Lung (tissue), 12 donors: ENCODE results near the gene LHFPL3. TPM values are rescaled to one million over a fixed set of nuclear protein-coding genes. Genes with fewer than 3 reads are reported as not detected.

ENCODE experiments used
- ATAC-seq: fragments of 200-7000 bp; cut with Tn5 transposase; one replicate; pipeline ENCODE4 v1.9.1; 2020; ENCODE audit warnings: moderate number of reproducible peaks; ENCODE audit not compliant: insufficient read depth, low FRiP score
- DNase-seq, 3 donors: peaks; one replicate each; pipeline ENCODE4 v3.0.0-alpha.2; 2013 to 2017
- H3K27ac ChIP-seq, 2 donors: one replicate each; pipeline ENCODE4 v1.5.1; 2013; ENCODE audit warnings: mild to moderate bottlenecking in 2 of 2, moderate library complexity in 2 of 2, control low read depth in 1 of 2, inconsistent platforms in 1 of 2, low read depth in 1 of 2, low read length in 1 of 2
- H3K27me3 ChIP-seq, 3 donors: one replicate each; pipeline ENCODE4 v1.5.1; 2013; ENCODE audit warnings: low read length in 2 of 3; ENCODE audit not compliant: control insufficient read depth in 3 of 3, insufficient read depth in 3 of 3
- H3K36me3 ChIP-seq, 4 donors: one replicate each; pipeline ENCODE4 v1.5.1; 2013; ENCODE audit warnings: low read length in 4 of 4, mild to moderate bottlenecking in 1 of 4, moderate library complexity in 1 of 4; ENCODE audit not compliant: control insufficient read depth in 4 of 4, insufficient read depth in 4 of 4
- H3K4me1 ChIP-seq, 5 donors: one replicate each; pipeline ENCODE4 v1.5.1; 2013; ENCODE audit warnings: low read length in 5 of 5, mild to moderate bottlenecking in 2 of 5, moderate library complexity in 1 of 5; ENCODE audit not compliant: control insufficient read depth in 5 of 5, insufficient read depth in 5 of 5
- H3K4me3 ChIP-seq: one replicate; pipeline ENCODE4 v1.5.1; 2013; ENCODE audit warnings: mild to moderate bottlenecking, control low read depth, moderate library complexity
- H3K9ac ChIP-seq, 2 donors: one replicate each; pipeline ENCODE4 v1.5.1; 2013; ENCODE audit warnings: low read length in 2 of 2, control low read depth in 1 of 2; ENCODE audit not compliant: insufficient read depth in 1 of 2
- H3K9me3 ChIP-seq, 4 donors: one replicate each; pipeline ENCODE4 v1.5.1; 2013; ENCODE audit warnings: low read length in 3 of 4, mild to moderate bottlenecking in 1 of 4, moderate library complexity in 1 of 4; ENCODE audit not compliant: control insufficient read depth in 4 of 4, insufficient read depth in 3 of 4
- WGBS, 2 donors: extraction: QIAGEN DNeasy Blood & Tissue Kit; methylation state at CpG; one replicate each; pipeline ENCODE4 v1.1.7; 2013; 5-methylcytosine and 5-hydroxymethylcytosine counted together
- polyA plus RNA-seq, 2 donors: library from polyadenylated mRNA; stranded (reverse); fragments of 200-250 nt; gene quantifications; one replicate each; pipeline ENCODE4 v1.2.1, GENCODE V29; 2013
- total RNA-seq, 2 donors: library from RNA; depleted of rRNA in 1 of 2; stranded (reverse); fragments of >200 nt in 1 of 2; gene quantifications; one replicate each; pipeline ENCODE4 v1.2.1, GENCODE V29; 2014 to 2021
- TF ChIP-seq, protein P1 (sequence below): IDR thresholded peaks from 2 replicates; pipeline ENCODE4 v1.5.1; 2012; ENCODE audit warnings: mild to moderate bottlenecking; ENCODE audit errors: control extremely low read depth, extremely low read depth
- donor health status: control.
- donor health status: control.
- donor health status: Bipolar disorder and iron deficiency.
- donor health status: healthy.
- donor health status: DM: yes; HTN: yes; CAD: no.

LHFPL3 gene
- total and polyA plus RNA-seq, 4 donors: not detected

DNA sequence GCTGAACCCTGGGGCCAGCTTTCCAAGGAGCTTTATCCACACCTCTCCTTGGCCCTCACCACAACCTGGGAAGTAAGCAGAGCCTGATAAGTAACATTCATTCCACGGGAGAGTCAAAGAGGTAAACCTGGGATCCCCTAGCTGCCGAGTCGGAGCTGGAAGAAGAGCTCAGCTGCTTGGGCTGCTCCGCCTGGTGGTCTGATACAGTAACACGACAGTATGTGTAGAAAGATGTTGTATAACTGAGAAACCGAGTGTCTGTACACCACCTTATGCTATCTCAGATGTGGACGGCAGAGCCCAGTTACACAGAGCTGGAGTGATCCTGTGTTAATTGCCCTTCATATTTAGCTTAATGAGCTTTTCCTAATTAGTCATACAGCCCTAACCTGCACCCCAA lies 534.3 kb downstream of the LHFPL3 start:
- no peaks in the 10 kb centered on the region for H3K4me1 ChIP-seq
- no peak for ATAC-seq
- TF ChIP-seq, protein P1, sequence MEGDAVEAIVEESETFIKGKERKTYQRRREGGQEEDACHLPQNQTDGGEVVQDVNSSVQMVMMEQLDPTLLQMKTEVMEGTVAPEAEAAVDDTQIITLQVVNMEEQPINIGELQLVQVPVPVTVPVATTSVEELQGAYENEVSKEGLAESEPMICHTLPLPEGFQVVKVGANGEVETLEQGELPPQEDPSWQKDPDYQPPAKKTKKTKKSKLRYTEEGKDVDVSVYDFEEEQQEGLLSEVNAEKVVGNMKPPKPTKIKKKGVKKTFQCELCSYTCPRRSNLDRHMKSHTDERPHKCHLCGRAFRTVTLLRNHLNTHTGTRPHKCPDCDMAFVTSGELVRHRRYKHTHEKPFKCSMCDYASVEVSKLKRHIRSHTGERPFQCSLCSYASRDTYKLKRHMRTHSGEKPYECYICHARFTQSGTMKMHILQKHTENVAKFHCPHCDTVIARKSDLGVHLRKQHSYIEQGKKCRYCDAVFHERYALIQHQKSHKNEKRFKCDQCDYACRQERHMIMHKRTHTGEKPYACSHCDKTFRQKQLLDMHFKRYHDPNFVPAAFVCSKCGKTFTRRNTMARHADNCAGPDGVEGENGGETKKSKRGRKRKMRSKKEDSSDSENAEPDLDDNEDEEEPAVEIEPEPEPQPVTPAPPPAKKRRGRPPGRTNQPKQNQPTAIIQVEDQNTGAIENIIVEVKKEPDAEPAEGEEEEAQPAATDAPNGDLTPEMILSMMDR: no peak
- H3K36me3 ChIP-seq: no peaks in the 10 kb centered on the region
- no peak overlapping the region for H3K4me3 ChIP-seq
- peaks cover 0 to 7% (median 1%) of the 10 kb centered on the region in 4 donors for H3K9me3 ChIP-seq
- no peak for DNase-seq
- WGBS, 2 donors: 81 to 85% methylated on average over 7 of the region's 7 CpGs
- no peak overlapping the region for H3K27ac ChIP-seq
- H3K9ac ChIP-seq: no peak overlapping the region
- H3K27me3 ChIP-seq: no peaks in the 10 kb centered on the region

DNA sequence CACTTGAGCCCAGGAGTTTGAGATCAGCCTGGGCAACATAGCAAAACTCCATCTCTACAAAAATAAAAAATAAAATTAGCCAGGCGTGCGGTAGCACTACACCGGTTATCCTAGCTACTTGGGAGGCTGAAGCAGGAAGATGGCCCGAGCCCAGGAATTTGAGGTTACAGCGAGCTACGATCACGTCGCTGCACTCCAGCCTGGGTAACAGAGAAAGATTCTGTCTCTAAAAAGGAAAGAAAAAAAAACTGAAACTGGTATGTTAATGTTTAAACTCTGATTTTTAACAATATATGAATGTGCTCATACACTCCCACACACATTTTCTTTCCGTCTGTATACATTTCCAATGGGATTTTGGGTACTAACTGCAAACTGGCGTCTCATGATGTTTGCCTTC lies 545.0 kb downstream of the LHFPL3 start:
- Histone ChIP-seq H3K4me1 (no peaks in the 10 kb centered on the region), H3K36me3 (no peaks in the 10 kb centered on the region), H3K27ac (no peak overlapping the region), H3K9me3 (no peaks in the 10 kb centered on the region), H3K9ac (no peak overlapping the region), H3K4me3 (no peak overlapping the region), H3K27me3 (no peaks in the 10 kb centered on the region)
- 71 to 80% methylated on average over 10 of the region's 10 CpGs for WGBS, 2 donors
- ATAC-seq: no peak
- TF ChIP-seq, protein P1: no peak
- DNase-seq: peak in 1 of 3 donors; percentile 26

- ATAC-seq: no peak
- TF ChIP-seq, protein P1: no peak
- no peak overlapping the region for H3K9ac ChIP-seq
- no peak overlapping the region for H3K4me3 ChIP-seq
- WGBS, 2 donors: 78 to 87% methylated on average over 3 of the region's 3 CpGs
- no peaks in the 10 kb centered on the region for H3K27me3 ChIP-seq
- no peak overlapping the region for H3K27ac ChIP-seq
- no peaks in the 10 kb centered on the region for H3K9me3 ChIP-seq
- peaks cover 0 to 3% (median 0%) of the 10 kb centered on the region in 5 donors for H3K4me1 ChIP-seq
- DNase-seq: no peak
- H3K36me3 ChIP-seq: no peaks in the 10 kb centered on the region
Measured at GRCh38 chr7:104878577-104878976, 550.2 kb downstream of the LHFPL3 start.

DNA sequence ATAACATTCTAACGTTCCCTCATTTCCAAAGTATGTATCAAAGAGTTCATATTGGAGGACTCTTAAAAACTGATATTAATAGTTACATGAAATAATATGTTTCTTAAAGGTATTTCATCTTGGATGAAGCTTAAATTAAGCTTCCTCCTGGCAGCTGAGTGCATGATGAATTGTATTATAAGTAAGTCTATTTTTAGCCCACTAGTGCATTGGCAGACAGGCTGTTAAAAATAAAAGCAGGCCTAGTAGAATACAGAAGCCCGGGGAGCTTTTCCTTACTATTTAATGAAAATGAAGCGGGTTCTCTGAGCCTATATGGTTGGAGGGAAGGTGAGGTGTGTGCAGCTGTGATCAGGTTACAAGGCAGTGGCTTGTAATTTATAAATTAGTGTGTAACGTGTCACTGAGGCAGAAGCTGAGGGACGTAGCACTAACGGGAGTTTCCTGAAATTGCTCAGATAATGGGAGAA lies 554.9 kb downstream of the LHFPL3 start:
- H3K4me3 ChIP-seq: no peak overlapping the region
- TF ChIP-seq, protein P1: no peak
- DNase-seq: no peak
- no peaks in the 10 kb centered on the region for H3K9me3 ChIP-seq
- no peak for ATAC-seq
- no peaks in the 10 kb centered on the region for H3K36me3 ChIP-seq
- H3K27ac ChIP-seq: peak overlapping the region in 1 of 2 donors; percentile 86
- WGBS, 2 donors: 49 to 51% methylated on average over 6 of the region's 6 CpGs
- H3K27me3 ChIP-seq: no peaks in the 10 kb centered on the region
- no peak overlapping the region for H3K9ac ChIP-seq
- H3K4me1 ChIP-seq: peaks cover 0 to 13% (median 0%) of the 10 kb centered on the region in 5 donors
